ENCODE measurements around the gene NR3C2.
"Not testable (repeated sequence)": the region's sequence is repeated elsewhere in the genome, so short reads cannot be mapped to it uniquely, and the experiment has no call there.

The NR3C2 gene

GRCh38 chr4:148369919-148370318, 72.3 kb downstream of the NR3C2 start:
- DNase-seq (ENCODE audit: low read depth), result no peak

DNA sequence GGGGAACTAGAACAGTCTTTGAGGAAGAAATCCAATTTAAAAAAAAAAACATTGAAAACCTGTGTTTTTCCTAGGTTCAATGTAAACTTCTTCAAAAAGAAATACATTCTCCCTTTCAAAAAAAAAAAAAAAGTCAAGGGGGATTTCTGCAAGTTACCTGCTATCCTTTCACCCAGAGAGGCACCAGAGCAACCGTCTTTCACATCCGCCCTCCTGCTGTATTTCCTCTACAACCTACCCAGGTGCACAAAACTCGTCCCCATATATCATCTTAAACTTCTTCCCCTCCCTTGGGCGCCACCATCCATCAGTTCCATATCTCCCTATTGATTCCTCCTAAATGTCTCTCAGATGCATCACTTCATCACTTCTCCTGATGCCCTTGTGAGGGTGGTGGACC, 74.5 kb downstream of the NR3C2 start:
- no peak for DNase-seq (ENCODE audit: low read depth)

GRCh38 chr4:148366251-148366650, 76.0 kb downstream of the NR3C2 start:
- DNase-seq (ENCODE audit: low read depth), result no peak

- no peak for DNase-seq (ENCODE audit: low read depth)
Measured at GRCh38 chr4:148364525-148364924, 77.7 kb downstream of the NR3C2 start.

DNA sequence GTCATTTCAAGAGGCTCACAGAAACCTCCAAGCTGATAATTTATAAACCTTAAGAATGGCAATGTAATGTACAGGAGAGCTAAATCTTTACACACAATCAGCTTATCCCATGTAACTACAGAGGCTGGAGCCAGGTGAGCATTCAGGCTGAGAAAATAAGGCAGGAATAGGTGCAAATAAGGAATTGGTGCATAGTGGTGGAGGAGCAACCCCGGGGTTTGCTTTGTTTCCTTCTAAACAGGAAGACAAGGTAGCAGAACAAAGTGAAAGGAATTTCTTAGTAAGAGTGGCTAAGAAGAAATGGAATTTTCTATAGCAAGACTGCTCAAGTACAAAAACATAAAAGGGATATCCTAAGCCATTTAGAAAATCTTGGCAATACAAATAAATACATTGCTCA, 82.4 kb downstream of the NR3C2 start:
- DNase-seq (ENCODE audit: low read depth), result no peak

GRCh38 chr4:148355442-148356123, 86.6 kb downstream of the NR3C2 start:
- no peak for DNase-seq (ENCODE audit: low read depth)

GRCh38 chr4:148354186-148354585, 88.0 kb downstream of the NR3C2 start:
- no peak for DNase-seq (ENCODE audit: low read depth)

- no peak for DNase-seq (ENCODE audit: low read depth)
Measured at GRCh38 chr4:148353571-148353970, 88.6 kb downstream of the NR3C2 start.

DNA sequence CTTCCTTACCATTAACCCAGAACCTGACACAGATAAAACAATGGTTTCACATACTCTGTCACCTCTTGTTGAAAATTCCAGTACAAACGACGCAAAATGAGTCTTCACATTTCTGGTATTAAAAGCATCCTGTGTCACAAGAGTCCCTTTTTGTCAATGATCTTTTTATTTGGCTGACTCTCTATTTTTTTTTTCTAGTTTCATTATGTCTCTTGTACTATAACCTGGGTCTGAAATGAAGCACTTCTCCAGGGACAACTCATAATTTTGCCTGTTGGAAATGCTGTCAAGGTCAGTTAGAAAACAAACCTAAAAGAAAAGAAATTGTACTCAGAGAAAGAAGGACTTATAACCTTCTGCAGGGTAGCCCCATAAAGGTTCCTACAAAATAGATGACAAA, 93.1 kb downstream of the NR3C2 start:
- DNase-seq (ENCODE audit: low read depth), result no peak

DNA sequence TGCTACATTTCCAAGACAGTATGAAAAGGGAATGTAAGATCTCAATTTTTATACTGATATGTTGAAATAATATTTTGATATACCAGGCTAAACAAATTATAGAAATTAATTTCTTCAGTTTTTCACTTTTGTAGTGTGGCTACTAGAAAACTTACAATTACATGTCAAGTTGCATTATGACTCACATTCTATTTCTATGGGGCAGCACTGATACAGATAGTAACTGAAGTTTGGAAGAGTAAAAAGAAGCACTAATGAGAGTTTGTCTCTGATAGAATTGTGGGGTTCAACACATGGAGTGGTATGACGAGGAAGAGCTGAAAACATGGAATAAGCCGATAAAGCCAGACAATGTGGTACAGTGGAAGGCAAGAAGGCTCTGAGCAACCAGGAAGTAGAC, 95.6 kb downstream of the NR3C2 start:
- no peak for DNase-seq (ENCODE audit: low read depth)

DNA sequence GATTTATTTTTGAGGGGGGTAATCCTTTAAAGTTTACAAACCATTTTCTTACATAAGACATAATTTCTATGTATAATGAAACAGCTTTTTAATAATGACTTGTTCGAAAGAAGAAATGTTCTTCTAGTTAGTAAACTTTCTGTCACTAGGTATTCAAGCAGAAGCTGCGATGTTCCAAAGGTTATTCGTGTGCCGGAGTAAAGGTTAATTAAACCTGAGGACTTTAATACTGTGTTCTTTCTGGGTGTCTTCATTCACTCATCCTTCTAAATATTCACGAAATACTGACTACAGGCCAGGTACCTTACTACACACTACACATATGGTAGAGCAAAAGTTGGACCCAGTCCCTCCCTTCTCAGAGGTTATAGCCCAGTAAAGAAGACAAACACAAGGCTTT, 96.7 kb downstream of the NR3C2 start:
- DNase-seq (ENCODE audit: low read depth), result no peak

DNA sequence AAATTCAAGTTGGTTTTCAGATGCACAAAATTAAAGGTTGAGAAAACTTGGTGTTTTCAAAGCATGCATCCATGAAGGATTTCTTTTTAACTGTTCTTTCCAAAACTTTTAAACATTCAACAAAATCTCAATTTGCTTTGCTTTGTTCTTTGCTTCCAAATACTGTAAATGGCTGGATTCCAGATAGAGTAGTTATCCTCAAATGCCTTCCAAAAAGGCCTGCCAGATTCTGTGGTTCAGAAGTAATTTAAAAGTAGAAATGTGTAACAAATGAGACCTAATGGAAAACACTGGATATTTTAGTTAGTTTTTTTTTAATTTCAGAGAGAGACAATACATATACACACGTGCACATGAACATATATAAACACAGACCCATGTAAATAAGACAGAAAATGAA, 97.3 kb downstream of the NR3C2 start:
- DNase-seq (ENCODE audit: low read depth), result no peak

- no peak for DNase-seq (ENCODE audit: low read depth)
Measured at GRCh38 chr4:148344352-148344751, 97.9 kb downstream of the NR3C2 start.

GRCh38 chr4:148341980-148342800, 100.0 kb downstream of the NR3C2 start:
- no peak for DNase-seq (ENCODE audit: low read depth)

GRCh38 chr4:148335133-148335532, 107.1 kb downstream of the NR3C2 start:
- DNase-seq (ENCODE audit: low read depth), result no peak

GRCh38 chr4:148333265-148333664, 108.9 kb downstream of the NR3C2 start:
- DNase-seq (ENCODE audit: low read depth), result no peak

- DNase-seq (ENCODE audit: low read depth), result no peak
Measured at GRCh38 chr4:148332486-148332885, 109.7 kb downstream of the NR3C2 start.

GRCh38 chr4:148330724-148331123, 111.5 kb downstream of the NR3C2 start:
- no peak for DNase-seq (ENCODE audit: low read depth)

- no peak for DNase-seq (ENCODE audit: low read depth)
Measured at GRCh38 chr4:148330161-148330560, 112.1 kb downstream of the NR3C2 start.

- no peak for DNase-seq (ENCODE audit: low read depth)
Measured at GRCh38 chr4:148329751-148330150, 112.5 kb downstream of the NR3C2 start.

GRCh38 chr4:148327683-148328082, 114.5 kb downstream of the NR3C2 start:
- no peak for DNase-seq (ENCODE audit: low read depth)

GRCh38 chr4:148323316-148323715, 118.9 kb downstream of the NR3C2 start:
- not testable (repeated sequence) for DNase-seq (ENCODE audit: low read depth)

- DNase-seq (ENCODE audit: low read depth), result no peak
Measured at GRCh38 chr4:148315049-148315448, 127.2 kb downstream of the NR3C2 start.
